Transverse colon (tissue), 4 donors: Measurements from ENCODE around the gene SMURF2. TPM values are rescaled to one million over a fixed set of nuclear protein-coding genes. Genes with fewer than 3 reads are reported as not detected.

Experiments used
- DNase-seq: peaks from one replicate; pipeline ENCODE4 v3.0.0-alpha.2; 2019
- H3K27ac ChIP-seq, 4 donors: fragments of 200-600 bp; sonication (generic); 2 replicates each; pipeline ENCODE4 v1.5.1; 2016 to 2018; ENCODE audit warnings: inconsistent platforms in 4 of 4
- H3K27me3 ChIP-seq: fragments of 200-600 bp; sonication (generic); 2 replicates; pipeline ENCODE4 v1.5.1; 2017; ENCODE audit warnings: inconsistent platforms
- H3K36me3 ChIP-seq, 4 donors: fragments of 200-600 bp; sonication (generic); 2 replicates each; pipeline ENCODE4 v1.5.1; 2017 to 2019; ENCODE audit warnings: inconsistent platforms in 4 of 4
- H3K4me1 ChIP-seq, 4 donors: fragments of 200-600 bp; sonication (generic); 2 replicates each; pipeline ENCODE4 v1.5.1; 2017 to 2020; ENCODE audit warnings: inconsistent platforms in 4 of 4
- H3K4me3 ChIP-seq, 4 donors: fragments of 200-600 bp; sonication (generic); 1 replicate in 1 of 4; 2 replicates in 3 of 4; pipeline versions ENCODE4 v1.5.1 to v1.6.1; 2017 to 2019; ENCODE audit warnings: inconsistent platforms in 4 of 4
- H3K9me3 ChIP-seq, 2 donors: fragments of 200-600 bp; sonication (generic); 2 replicates each; pipeline ENCODE4 v1.5.1; 2017 to 2019; ENCODE audit warnings: inconsistent platforms in 2 of 2
- CTCF ChIP-seq, 5 experiments: fragments of 200-600 bp in 3 of 5; fragments of 450-650 bp in 2 of 5; sonication (generic) in 3 of 5; IDR thresholded peaks; 1 replicate in 2 of 5; 2 replicates in 3 of 5; pipeline ENCODE4 v1.5.1; 2016 to 2017; ENCODE audit warnings: antibody characterized with exemption in 5 of 5, inconsistent platforms in 3 of 5, mild to moderate bottlenecking in 2 of 5, moderate library complexity in 1 of 5
- EP300 ChIP-seq: sonication (generic); formaldehyde crosslinking; IDR thresholded peaks from one replicate; pipeline ENCODE4 v1.6.1; 2017; ENCODE audit warnings: antibody characterized with exemption, low read depth
- POLR2A ChIP-seq: fragments of 450-650 bp; IDR thresholded peaks from one replicate; pipeline ENCODE4 v1.6.1; 2016; ENCODE audit warnings: antibody characterized with exemption, mild to moderate bottlenecking, moderate library complexity
- POLR2AphosphoS5 ChIP-seq, 3 donors: sonication (generic); formaldehyde crosslinking; IDR thresholded peaks; one replicate each; pipeline ENCODE4 v1.6.1; 2016; ENCODE audit warnings: antibody characterized with exemption in 3 of 3
- WGBS, 2 donors: methylation state at CpG; one replicate each; pipeline ENCODE4 v1.1.5; 2018; ENCODE audit warnings: low coverage in 1 of 2; 5-methylcytosine and 5-hydroxymethylcytosine counted together
- in situ Hi-C, 4 donors: fragments of 200-750 bp; cut with MboI; loops; one replicate each; pipeline versions ENCODE4 v1.15.0 to v1.15.1; 2017; ENCODE audit warnings: low sequenced_read_pairs in 3 of 4, low pct_ligation_motif_present in 1 of 4, low pct_unique_long_range_greater_than_20kb in 1 of 4
- intact Hi-C: fragments of 100-400 bp; cut with DNase I; formaldehyde crosslinking; loops from one replicate; pipeline ENCODE4 v1.15.1; 2023; ENCODE audit warnings: low total_unique reads
- total RNA-seq, 4 donors: library from RNA; depleted of rRNA; stranded (reverse); fragments of >200 nt; gene quantifications; one replicate each; pipeline ENCODE4 v1.1.0, GENCODE V29; 2016

Gene SMURF2
- total RNA-seq, 4 donors from 2014 or later: 5.0 to 27.0 (median 14.0) TPM

- no peak for TF ChIP-seq EP300
- TF ChIP-seq POLR2AphosphoS5 (IDR thresholded peaks at IDR 0.05): no peak
- no peak for TF ChIP-seq POLR2A
- no peak for TF ChIP-seq CTCF (IDR thresholded peaks at IDR 0.05)
- Histone ChIP-seq H3K4me1 (peaks cover 0 to 4% (median 2%) of the 10 kb centered on the region in 4 donors), H3K27ac (no peak overlapping the region), H3K9me3 (no peaks in the 10 kb centered on the region), H3K4me3 (no peak overlapping the region), H3K36me3 (no peaks in the 10 kb centered on the region), H3K27me3 (no peaks in the 10 kb centered on the region)
- WGBS, 2 donors: 91% methylated on average over 4 of the region's 4 CpGs; no CpG with 5 or more reads in 1 of the 2 donors
- in situ Hi-C loops: no loop called here
- no peak for DNase-seq
- intact Hi-C loops: no loop called here
Measured at GRCh38 chr17:64689106-64689505, 27.0 kb upstream of the SMURF2 start.

GRCh38 chr17:64688481-64688880, 26.4 kb upstream of the SMURF2 start:
- intact Hi-C loops (no loop called here), in situ Hi-C loops (no loop called here)
- 96% methylated on average over 5 of the region's 5 CpGs; no CpG with 5 or more reads in 1 of the 2 donors for WGBS, 2 donors
- Histone ChIP-seq H3K27me3 (no peaks in the 10 kb centered on the region), H3K36me3 (no peaks in the 10 kb centered on the region), H3K9me3 (no peaks in the 10 kb centered on the region), H3K27ac (no peak overlapping the region), H3K4me1 (no peaks in the 10 kb centered on the region), H3K4me3 (no peak overlapping the region)
- TF ChIP-seq POLR2AphosphoS5 (IDR thresholded peaks at IDR 0.05) (no peak), POLR2A (no peak), EP300 (no peak), CTCF (IDR thresholded peaks at IDR 0.05) (no peak)
- DNase-seq: no peak

GRCh38 chr17:64687961-64688360, 25.9 kb upstream of the SMURF2 start:
- TF ChIP-seq POLR2A: no peak
- TF ChIP-seq EP300: no peak
- no peak for TF ChIP-seq POLR2AphosphoS5 (IDR thresholded peaks at IDR 0.05)
- no peak for TF ChIP-seq CTCF (IDR thresholded peaks at IDR 0.05)

GRCh38 chr17:64687376-64687775, 25.3 kb upstream of the SMURF2 start:
- no peak for TF ChIP-seq POLR2A
- no peak for TF ChIP-seq POLR2AphosphoS5 (IDR thresholded peaks at IDR 0.05)
- TF ChIP-seq CTCF (IDR thresholded peaks at IDR 0.05): no peak
- no peak for TF ChIP-seq EP300
- in situ Hi-C loops: no loop called here

More at GRCh38 chr17:64687961-64688360, 25.9 kb upstream of the SMURF2 start:
- DNase-seq: no peak
- Histone ChIP-seq H3K4me3 (no peak overlapping the region), H3K27me3 (no peaks in the 10 kb centered on the region), H3K9me3 (no peaks in the 10 kb centered on the region), H3K4me1 (no peaks in the 10 kb centered on the region), H3K36me3 (no peaks in the 10 kb centered on the region), H3K27ac (no peak overlapping the region)
- intact Hi-C loops: no loop called here
- in situ Hi-C loops: no loop called here
- 88 to 93% methylated on average over 5 of the region's 5 CpGs for WGBS, 2 donors

More at GRCh38 chr17:64687376-64687775, 25.3 kb upstream of the SMURF2 start:
- Histone ChIP-seq H3K4me1 (no peaks in the 10 kb centered on the region), H3K4me3 (no peak overlapping the region), H3K27ac (no peak overlapping the region), H3K9me3 (no peaks in the 10 kb centered on the region), H3K27me3 (no peaks in the 10 kb centered on the region), H3K36me3 (no peaks in the 10 kb centered on the region)
- 84% methylated on average over 4 of the region's 4 CpGs; no CpG with 5 or more reads in 1 of the 2 donors for WGBS, 2 donors
- no peak for DNase-seq
- intact Hi-C loops: no loop called here
